SK-N-SH treated with all-trans-retinoic acid at 6 μM for 48 hours (cell line): Measurements from ENCODE around the gene TNNI2.

Experiments used
- ARNTL ChIP-seq: fragments of 450-650 bp; formaldehyde crosslinking; IDR thresholded peaks from 2 replicates; pipeline ENCODE4 v1.5.0; 2020; ENCODE audit warnings: low read depth, mild to moderate bottlenecking, moderate library complexity, borderline replicate concordance
- CREB5 ChIP-seq: fragments of 250-450 bp; sonication (Bioruptor Pico); IDR thresholded peaks from 2 replicates; pipeline ENCODE4 v1.5.1; 2020; ENCODE audit warnings: low read depth, mild to moderate bottlenecking, moderate library complexity
- CSDC2 ChIP-seq: fragments of 250-450 bp; sonication (Bioruptor Pico); IDR thresholded peaks from 2 replicates; pipeline ENCODE4 v1.5.0; 2020; ENCODE audit warnings: mild to moderate bottlenecking, moderate library complexity
- GLIS3 ChIP-seq: fragments of 250-450 bp; sonication (Bioruptor Pico); IDR thresholded peaks from 2 replicates; pipeline ENCODE4 v1.5.0; 2020; ENCODE audit warnings: mild to moderate bottlenecking, moderate library complexity
- ISL1 ChIP-seq: fragments of 250-450 bp; sonication (Bioruptor Pico); IDR thresholded peaks from 2 replicates; pipeline ENCODE4 v2.1.2; 2022; ENCODE audit warnings: mild to moderate bottlenecking, moderate library complexity
- TSHZ2 ChIP-seq: fragments of 250-450 bp; sonication (Bioruptor Pico); IDR thresholded peaks from 2 replicates; pipeline ENCODE4 v1.5.0; 2020; ENCODE audit warnings: mild to moderate bottlenecking, moderate library complexity

- no peak for TF ChIP-seq TSHZ2 (CRISPR knock-in tag)
- no peak for TF ChIP-seq ARNTL
- TF ChIP-seq GLIS3: no peak
- no peak for TF ChIP-seq CSDC2 (CRISPR knock-in tag)
- TF ChIP-seq ISL1: no peak
- no peak for TF ChIP-seq CREB5 (CRISPR knock-in tag)
Observed at GRCh38 chr11:1817000-1817399, 21.8 kb upstream of the TNNI2 start.
